AG09319 (cell line): ENCODE results near the gene S100PBP.
"Not testable (repeated sequence)": the region's sequence is repeated elsewhere in the genome, so short reads cannot be mapped to it uniquely, and the experiment has no call there.

Experiments
- DNase-seq: peaks from one replicate; pipeline ENCODE4 v3.0.0-alpha.2; 2010; ENCODE audit warnings: low read depth; ENCODE audit errors: extremely low read depth
- CTCF ChIP-seq: IDR thresholded peaks from 2 replicates; pipeline ENCODE4 v1.5.1; 2011; ENCODE audit warnings: low read depth, mild to moderate bottlenecking, inconsistent platforms, low read length, moderate library complexity

The S100PBP gene

GRCh38 chr1:32904797-32905196, 87.3 kb downstream of the S100PBP start:
- TF ChIP-seq CTCF: no peak
- no peak for DNase-seq

GRCh38 chr1:32905588-32905987, 88.1 kb downstream of the S100PBP start:
- DNase-seq: not testable (repeated sequence)

- DNase-seq: no peak
Measured at GRCh38 chr1:32906654-32907053, 89.2 kb downstream of the S100PBP start.

DNA sequence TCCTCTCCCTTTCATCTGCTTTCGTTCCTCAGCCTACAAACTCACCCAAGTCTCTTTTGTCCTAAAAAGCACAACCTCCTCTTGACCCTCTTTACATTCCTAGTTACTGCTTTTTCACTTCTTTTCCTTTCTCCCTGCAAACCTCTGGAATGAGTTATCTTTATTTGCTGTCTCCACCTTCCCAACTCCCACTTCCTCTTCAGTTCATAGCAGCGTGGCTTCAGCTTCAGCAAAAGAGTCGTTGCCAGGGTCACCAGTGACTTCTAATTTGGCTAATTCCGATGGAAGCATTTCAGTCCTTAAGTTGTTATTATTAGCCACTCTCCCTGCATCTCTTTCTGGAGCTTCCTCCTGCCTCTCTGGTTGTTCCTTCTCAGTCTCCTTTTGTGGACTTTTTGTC, 90.0 kb downstream of the S100PBP start:
- no peak for TF ChIP-seq CTCF
- DNase-seq: no peak

More at GRCh38 chr1:32906654-32907053, 89.2 kb downstream of the S100PBP start:
- no peak for TF ChIP-seq CTCF
